Measurements from ENCODE around the gene QDPR.

The QDPR gene

GRCh38 chr4:17480210-17480927 is 31.5 kb downstream of the QDPR start:
- TF ChIP-seq CTCF (IDR thresholded peaks at IDR 0.05; ENCODE audit: low read depth, low read length), result no peak
- H3K4me3 ChIP-seq (ENCODE audit: low read depth, low read length), result no peak overlapping the region

GRCh38 chr4:17477774-17478472 is 34.0 kb downstream of the QDPR start:
- no peak for TF ChIP-seq CTCF (IDR thresholded peaks at IDR 0.05; ENCODE audit: low read depth, low read length)

GRCh38 chr4:17476853-17477252 is 35.0 kb downstream of the QDPR start:
- no peak overlapping the region for H3K4me3 ChIP-seq (ENCODE audit: low read depth, low read length)
- TF ChIP-seq CTCF (IDR thresholded peaks at IDR 0.05; ENCODE audit: low read depth, low read length), result no peak

More at GRCh38 chr4:17477774-17478472, 34.0 kb downstream of the QDPR start:
- no peak overlapping the region for H3K4me3 ChIP-seq (ENCODE audit: low read depth, low read length)

GRCh38 chr4:17475481-17475880 is 36.4 kb downstream of the QDPR start:
- no peak for TF ChIP-seq CTCF (IDR thresholded peaks at IDR 0.05; ENCODE audit: low read depth, low read length)
- no peak overlapping the region for H3K4me3 ChIP-seq (ENCODE audit: low read depth, low read length)

GRCh38 chr4:17469931-17470674 is 41.8 kb downstream of the QDPR start:
- TF ChIP-seq CTCF (IDR thresholded peaks at IDR 0.05; ENCODE audit: low read depth, low read length), result no peak
- no peak overlapping the region for H3K4me3 ChIP-seq (ENCODE audit: low read depth, low read length)

GRCh38 chr4:17468619-17469221 is 43.2 kb downstream of the QDPR start:
- no peak for TF ChIP-seq CTCF (IDR thresholded peaks at IDR 0.05; ENCODE audit: low read depth, low read length)
- H3K4me3 ChIP-seq (ENCODE audit: low read depth, low read length), result no peak overlapping the region
